CD4-positive, CD25-positive, alpha-beta regulatory T cell (primary cell): ENCODE results near the gene AFAP1L2. TPM values are rescaled to one million over a fixed set of nuclear protein-coding genes. Genes with fewer than 3 reads are reported as not detected.
A peak's percentile ranks its signal among the peaks of the same experiment; 100 is the strongest.

Experiments used
- ATAC-seq, 2 donors: fragments of 150-1000 bp; cut with Tn5 transposase; one replicate each; pipeline ENCODE4 v1.10.0; 2021; ENCODE audit warnings: low read depth in 2 of 2, moderate number of reproducible peaks in 2 of 2, moderate library complexity in 1 of 2
- DNase-seq, 3 donors: peaks; one replicate each; pipeline versions ENCODE4 v3.0.0 to v3.0.0-alpha.2; 2012 to 2022; ENCODE audit warnings: mixed read lengths in 1 of 3
- H3K27ac ChIP-seq: one replicate; pipeline ENCODE4 v1.7.0; 2013; ENCODE audit warnings: mild to moderate bottlenecking, low read length; ENCODE audit not compliant: insufficient read depth, poor library complexity, severe bottlenecking
- H3K27me3 ChIP-seq: one replicate; pipeline ENCODE4 v1.7.0; 2013; ENCODE audit warnings: low read length; ENCODE audit not compliant: control insufficient read depth, insufficient read depth
- H3K36me3 ChIP-seq: one replicate; pipeline ENCODE4 v1.7.0; 2013; ENCODE audit warnings: mild to moderate bottlenecking, low read length, moderate library complexity; ENCODE audit not compliant: control insufficient read depth, insufficient read depth
- H3K4me1 ChIP-seq: 2 replicates; pipeline ENCODE4 v1.7.0; 2013; ENCODE audit warnings: mild to moderate bottlenecking, low read length; ENCODE audit not compliant: insufficient read depth, control insufficient read depth, poor library complexity, severe bottlenecking
- H3K4me3 ChIP-seq: one replicate; pipeline ENCODE4 v1.7.0; 2013; ENCODE audit warnings: low read depth, mild to moderate bottlenecking, low read length, moderate library complexity
- H3K9me3 ChIP-seq, 2 experiments: 1 replicate in 1 of 2; 2 replicates in 1 of 2; pipeline ENCODE4 v1.7.0; 2013; ENCODE audit warnings: low read length in 2 of 2, mild to moderate bottlenecking in 1 of 2, moderate library complexity in 1 of 2; ENCODE audit not compliant: control insufficient read depth in 2 of 2
- H3K27ac Mint-ChIP-seq, 3 donors: one replicate each; pipeline ENCODE4 v1.8.0; 2020 to 2022; ENCODE audit warnings: mild to moderate bottlenecking in 3 of 3, mixed read lengths in 3 of 3, moderate library complexity in 2 of 3
- H3K27me3 Mint-ChIP-seq: one replicate; pipeline ENCODE4 v1.8.0; 2022; ENCODE audit warnings: mild to moderate bottlenecking, mixed read lengths
- H3K36me3 Mint-ChIP-seq: one replicate; pipeline ENCODE4 v1.8.0; 2020; ENCODE audit warnings: mixed read lengths
- H3K4me1 Mint-ChIP-seq, 4 donors: one replicate each; pipeline ENCODE4 v1.8.0; 2020 to 2022; ENCODE audit warnings: mixed read lengths in 4 of 4, mild to moderate bottlenecking in 1 of 4
- H3K4me3 Mint-ChIP-seq, 4 donors: one replicate each; pipeline ENCODE4 v1.8.0; 2020 to 2022; ENCODE audit warnings: mild to moderate bottlenecking in 4 of 4, mixed read lengths in 4 of 4, moderate library complexity in 3 of 4
- H3K9me3 Mint-ChIP-seq, 7 donors: one replicate each; pipeline ENCODE4 v1.8.0; 2020 to 2022; ENCODE audit warnings: mixed read lengths in 7 of 7, mild to moderate bottlenecking in 3 of 7, moderate library complexity in 2 of 7
- polyA plus RNA-seq, 4 donors: library from polyadenylated mRNA; unstranded; fragments of 300-500 nt; fragmentation: Illumina TruSeq; gene quantifications; one replicate each; pipeline ENCODE4 v1.2.3, GENCODE V29; 2021
- total RNA-seq: library from RNA; stranded (reverse); gene quantifications from one replicate; pipeline ENCODE4 v1.2.3, GENCODE V29; 2022

AFAP1L2 gene
- total and polyA plus RNA-seq, 5 donors from 2014 or later: 1.1 to 4.6 (median 3.0) TPM

- no peak for DNase-seq
- Mint-ChIP-seq H3K4me3 (no peak overlapping the region), H3K36me3 (peaks cover 6% of the 10 kb centered on the region), H3K4me1 (peaks cover 0 to 11% (median 3%) of the 10 kb centered on the region in 4 donors), H3K27ac (no peak overlapping the region), H3K27me3 (peaks cover 56% of the 10 kb centered on the region), H3K9me3 (peaks cover 0 to 5% (median 0%) of the 10 kb centered on the region in 7 donors)
- H3K4me3 ChIP-seq: no peak overlapping the region
- H3K9me3 ChIP-seq: no peaks in the 10 kb centered on the region
- no peaks in the 10 kb centered on the region for H3K36me3 ChIP-seq
- no peak overlapping the region for H3K27ac ChIP-seq
- peaks cover 4% of the 10 kb centered on the region for H3K4me1 ChIP-seq
- peaks cover 29% of the 10 kb centered on the region for H3K27me3 ChIP-seq
- ATAC-seq: no peak
Measured at GRCh38 chr10:114406455-114406854, 2.2 kb upstream of the AFAP1L2 start.

GRCh38 chr10:114405011-114405350 is 679 bp upstream of the AFAP1L2 start:
- Mint-ChIP-seq H3K4me3 (peak overlapping the region in 1 of 4 donors; percentile 41), H3K36me3 (peaks cover 6% of the 10 kb centered on the region), H3K27me3 (peaks cover 64% of the 10 kb centered on the region), H3K4me1 (peaks cover 0 to 11% (median 3%) of the 10 kb centered on the region in 4 donors), H3K9me3 (peaks cover 0 to 5% (median 0%) of the 10 kb centered on the region in 7 donors), H3K27ac (no peak overlapping the region)
- no peak overlapping the region for H3K4me3 ChIP-seq
- no peaks in the 10 kb centered on the region for H3K9me3 ChIP-seq
- DNase-seq: no peak
- H3K36me3 ChIP-seq: no peaks in the 10 kb centered on the region
- peaks cover 4% of the 10 kb centered on the region for H3K4me1 ChIP-seq
- no peak for ATAC-seq
- H3K27ac ChIP-seq: no peak overlapping the region
- H3K27me3 ChIP-seq: peaks cover 35% of the 10 kb centered on the region

- H3K4me3 Mint-ChIP-seq: peak overlapping the region in 1 of 4 donors; percentile 68
- H3K27ac ChIP-seq: no peak overlapping the region
- no peak overlapping the region for H3K27ac Mint-ChIP-seq
- no peak for ATAC-seq
- H3K9me3 ChIP-seq: no peaks in the 10 kb centered on the region
- H3K4me3 ChIP-seq: no peak overlapping the region
- H3K36me3 ChIP-seq: no peaks in the 10 kb centered on the region
- H3K36me3 Mint-ChIP-seq: peaks cover 6% of the 10 kb centered on the region
- peaks cover 41% of the 10 kb centered on the region for H3K27me3 ChIP-seq
- no peak for DNase-seq
- H3K4me1 ChIP-seq: peaks cover 4% of the 10 kb centered on the region
- peaks cover 0 to 11% (median 3%) of the 10 kb centered on the region in 4 donors for H3K4me1 Mint-ChIP-seq
- peaks cover 0 to 5% (median 0%) of the 10 kb centered on the region in 7 donors for H3K9me3 Mint-ChIP-seq
- peaks cover 69% of the 10 kb centered on the region for H3K27me3 Mint-ChIP-seq
Measured at GRCh38 chr10:114403541-114404161, 651 bp downstream of the AFAP1L2 start.

- peaks cover 0 to 5% (median 0%) of the 10 kb centered on the region in 7 donors for H3K9me3 Mint-ChIP-seq
- H3K4me1 Mint-ChIP-seq: peaks cover 0 to 11% (median 3%) of the 10 kb centered on the region in 4 donors
- no peak overlapping the region for H3K4me3 ChIP-seq
- H3K36me3 Mint-ChIP-seq: peaks cover 6% of the 10 kb centered on the region
- DNase-seq (no peak), ATAC-seq (no peak)
- H3K27me3 ChIP-seq: peaks cover 44% of the 10 kb centered on the region
- no peak overlapping the region for H3K27ac Mint-ChIP-seq
- H3K27me3 Mint-ChIP-seq: peaks cover 75% of the 10 kb centered on the region
- H3K27ac ChIP-seq: no peak overlapping the region
- H3K36me3 ChIP-seq: no peaks in the 10 kb centered on the region
- peaks cover 4% of the 10 kb centered on the region for H3K4me1 ChIP-seq
- peak overlapping the region in 2 of 4 donors; percentile 24 to 68 for H3K4me3 Mint-ChIP-seq
- H3K9me3 ChIP-seq: no peaks in the 10 kb centered on the region
Measured at GRCh38 chr10:114402871-114403540, 1.3 kb downstream of the AFAP1L2 start.

GRCh38 chr10:114402233-114402632 is 2.1 kb downstream of the AFAP1L2 start:
- no peak overlapping the region for H3K4me3 ChIP-seq
- no peak overlapping the region for H3K27ac ChIP-seq
- Mint-ChIP-seq H3K27ac (no peak overlapping the region), H3K36me3 (peaks cover 6% of the 10 kb centered on the region), H3K4me1 (peaks cover 0 to 11% (median 3%) of the 10 kb centered on the region in 4 donors), H3K27me3 (peaks cover 79% of the 10 kb centered on the region), H3K9me3 (peaks cover 0 to 5% (median 0%) of the 10 kb centered on the region in 7 donors), H3K4me3 (no peak overlapping the region)
- ATAC-seq (no peak), DNase-seq (no peak)
- H3K36me3 ChIP-seq: no peaks in the 10 kb centered on the region
- peaks cover 49% of the 10 kb centered on the region for H3K27me3 ChIP-seq
- H3K9me3 ChIP-seq: no peaks in the 10 kb centered on the region
- H3K4me1 ChIP-seq: peaks cover 4% of the 10 kb centered on the region

- Histone ChIP-seq H3K9me3 (no peaks in the 10 kb centered on the region), H3K27me3 (peaks cover 48% of the 10 kb centered on the region), H3K36me3 (no peaks in the 10 kb centered on the region), H3K4me1 (peaks cover 4% of the 10 kb centered on the region), H3K4me3 (no peak overlapping the region), H3K27ac (no peak overlapping the region)
- H3K36me3 Mint-ChIP-seq: peaks cover 2% of the 10 kb centered on the region
- H3K4me3 Mint-ChIP-seq: no peak overlapping the region
- peaks cover 86% of the 10 kb centered on the region for H3K27me3 Mint-ChIP-seq
- peaks cover 0 to 11% (median 3%) of the 10 kb centered on the region in 4 donors for H3K4me1 Mint-ChIP-seq
- peaks cover 0 to 2% (median 0%) of the 10 kb centered on the region in 7 donors for H3K9me3 Mint-ChIP-seq
- no peak for ATAC-seq
- H3K27ac Mint-ChIP-seq: no peak overlapping the region
- no peak for DNase-seq
Measured at GRCh38 chr10:114401195-114401791, 3.0 kb downstream of the AFAP1L2 start.

GRCh38 chr10:114400091-114400490 is 4.2 kb downstream of the AFAP1L2 start:
- no peak overlapping the region for H3K27ac ChIP-seq
- no peaks in the 10 kb centered on the region for H3K9me3 ChIP-seq
- peaks cover 42% of the 10 kb centered on the region for H3K27me3 ChIP-seq
- Mint-ChIP-seq H3K27ac (no peak overlapping the region), H3K4me1 (peaks cover 0 to 7% (median 3%) of the 10 kb centered on the region in 4 donors), H3K9me3 (no peaks in the 10 kb centered on the region), H3K4me3 (no peak overlapping the region), H3K36me3 (no peaks in the 10 kb centered on the region), H3K27me3 (peaks cover 79% of the 10 kb centered on the region)
- no peaks in the 10 kb centered on the region for H3K36me3 ChIP-seq
- no peak for ATAC-seq
- DNase-seq: no peak
- peaks cover 4% of the 10 kb centered on the region for H3K4me1 ChIP-seq
- no peak overlapping the region for H3K4me3 ChIP-seq
